Measurements from ENCODE around the gene TBC1D8. TPM values are rescaled to one million over a fixed set of nuclear protein-coding genes. Genes with fewer than 3 reads are reported as not detected.

TBC1D8 gene
- total and polyA plus RNA-seq, 2 of the 13 experiments (the other 11 are each of a cell fraction or from before 2014, with no cell fraction given) = 45.1 to 95.4 TPM

DNA sequence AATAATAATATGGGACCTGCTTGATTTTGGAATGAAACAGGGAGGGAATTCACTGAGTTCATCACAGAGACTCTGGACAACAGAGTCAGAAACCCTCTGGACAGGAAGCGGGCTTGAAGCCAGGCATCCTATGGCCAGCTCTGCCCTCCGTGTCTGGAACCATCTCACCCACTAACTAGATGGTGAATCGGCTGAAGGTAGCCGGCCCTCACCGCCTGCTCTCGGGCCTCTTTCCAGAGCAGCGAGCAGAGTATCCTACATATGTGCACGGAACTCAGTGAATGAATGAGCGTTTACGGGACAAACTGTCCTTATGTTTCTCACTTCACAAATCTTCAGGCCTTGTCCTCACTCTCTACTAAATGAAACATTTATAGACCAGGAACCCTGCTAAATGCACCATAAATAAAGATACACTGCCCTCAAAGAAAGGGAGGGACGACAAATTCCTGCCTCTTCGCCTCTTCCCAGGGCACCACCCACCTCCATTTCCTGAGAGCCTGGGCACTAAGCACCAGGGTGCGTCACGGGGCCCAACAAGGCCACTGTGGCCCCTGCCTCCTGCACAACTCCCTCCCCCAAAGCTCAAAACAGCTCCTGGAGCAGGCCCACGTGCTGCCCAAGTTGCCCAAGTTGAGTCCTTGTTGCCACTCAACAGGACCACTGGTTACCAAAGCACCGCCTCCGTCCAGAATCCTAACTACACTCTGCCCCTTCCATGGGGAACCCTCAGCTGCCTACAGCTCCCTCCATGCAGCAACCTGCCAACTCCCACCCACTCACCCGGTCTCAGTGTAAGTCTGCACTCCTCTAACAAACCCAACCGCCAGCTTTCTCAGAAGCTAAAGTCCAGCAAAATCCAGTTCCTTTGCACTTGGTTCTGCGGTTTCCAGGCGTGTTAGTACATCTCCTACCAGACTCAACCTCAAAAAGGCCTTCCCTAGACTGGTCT, 1.7 kb downstream of the TBC1D8 start (continued):
- TF ChIP-seq, protein P1, sequence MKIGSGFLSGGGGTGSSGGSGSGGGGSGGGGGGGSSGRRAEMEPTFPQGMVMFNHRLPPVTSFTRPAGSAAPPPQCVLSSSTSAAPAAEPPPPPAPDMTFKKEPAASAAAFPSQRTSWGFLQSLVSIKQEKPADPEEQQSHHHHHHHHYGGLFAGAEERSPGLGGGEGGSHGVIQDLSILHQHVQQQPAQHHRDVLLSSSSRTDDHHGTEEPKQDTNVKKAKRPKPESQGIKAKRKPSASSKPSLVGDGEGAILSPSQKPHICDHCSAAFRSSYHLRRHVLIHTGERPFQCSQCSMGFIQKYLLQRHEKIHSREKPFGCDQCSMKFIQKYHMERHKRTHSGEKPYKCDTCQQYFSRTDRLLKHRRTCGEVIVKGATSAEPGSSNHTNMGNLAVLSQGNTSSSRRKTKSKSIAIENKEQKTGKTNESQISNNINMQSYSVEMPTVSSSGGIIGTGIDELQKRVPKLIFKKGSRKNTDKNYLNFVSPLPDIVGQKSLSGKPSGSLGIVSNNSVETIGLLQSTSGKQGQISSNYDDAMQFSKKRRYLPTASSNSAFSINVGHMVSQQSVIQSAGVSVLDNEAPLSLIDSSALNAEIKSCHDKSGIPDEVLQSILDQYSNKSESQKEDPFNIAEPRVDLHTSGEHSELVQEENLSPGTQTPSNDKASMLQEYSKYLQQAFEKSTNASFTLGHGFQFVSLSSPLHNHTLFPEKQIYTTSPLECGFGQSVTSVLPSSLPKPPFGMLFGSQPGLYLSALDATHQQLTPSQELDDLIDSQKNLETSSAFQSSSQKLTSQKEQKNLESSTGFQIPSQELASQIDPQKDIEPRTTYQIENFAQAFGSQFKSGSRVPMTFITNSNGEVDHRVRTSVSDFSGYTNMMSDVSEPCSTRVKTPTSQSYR (CRISPR knock-in tag; IDR thresholded peaks at IDR 0.05; ENCODE audit: borderline replicate concordance) = peak; percentile 51; the same call in 1 of the 2 replicates
- TF ChIP-seq HHEX (CRISPR knock-in tag; IDR thresholded peaks at IDR 0.05) (no peak), ZNF792 (CRISPR knock-in tag; IDR thresholded peaks at IDR 0.05) (no peak), CREM (IDR thresholded peaks at IDR 0.05) (peak; percentile 5; the same call in 1 of the 2 replicates), CREM (CRISPR knock-in tag; IDR thresholded peaks at IDR 0.05) (no peak), KAT7 (CRISPR knock-in tag; IDR thresholded peaks at IDR 0.05; ENCODE audit: borderline replicate concordance) (no peak), KDM5A (IDR thresholded peaks at IDR 0.05; ENCODE audit: borderline replicate concordance, low read length) (no peak), ZNF781 (CRISPR knock-in tag; IDR thresholded peaks at IDR 0.05; ENCODE audit: borderline replicate concordance, not compliant biosample characterization) (peak; percentile 65), KLF6 (CRISPR knock-in tag; IDR thresholded peaks at IDR 0.05) (no peak), ZNF703 (CRISPR knock-in tag; IDR thresholded peaks at IDR 0.05; ENCODE audit: borderline replicate concordance) (no peak), SRSF4 (IDR thresholded peaks at IDR 0.05; ENCODE audit: low read depth, low read length, poor library complexity, severe bottlenecking) (no peak)
- TF ChIP-seq, protein P2, sequence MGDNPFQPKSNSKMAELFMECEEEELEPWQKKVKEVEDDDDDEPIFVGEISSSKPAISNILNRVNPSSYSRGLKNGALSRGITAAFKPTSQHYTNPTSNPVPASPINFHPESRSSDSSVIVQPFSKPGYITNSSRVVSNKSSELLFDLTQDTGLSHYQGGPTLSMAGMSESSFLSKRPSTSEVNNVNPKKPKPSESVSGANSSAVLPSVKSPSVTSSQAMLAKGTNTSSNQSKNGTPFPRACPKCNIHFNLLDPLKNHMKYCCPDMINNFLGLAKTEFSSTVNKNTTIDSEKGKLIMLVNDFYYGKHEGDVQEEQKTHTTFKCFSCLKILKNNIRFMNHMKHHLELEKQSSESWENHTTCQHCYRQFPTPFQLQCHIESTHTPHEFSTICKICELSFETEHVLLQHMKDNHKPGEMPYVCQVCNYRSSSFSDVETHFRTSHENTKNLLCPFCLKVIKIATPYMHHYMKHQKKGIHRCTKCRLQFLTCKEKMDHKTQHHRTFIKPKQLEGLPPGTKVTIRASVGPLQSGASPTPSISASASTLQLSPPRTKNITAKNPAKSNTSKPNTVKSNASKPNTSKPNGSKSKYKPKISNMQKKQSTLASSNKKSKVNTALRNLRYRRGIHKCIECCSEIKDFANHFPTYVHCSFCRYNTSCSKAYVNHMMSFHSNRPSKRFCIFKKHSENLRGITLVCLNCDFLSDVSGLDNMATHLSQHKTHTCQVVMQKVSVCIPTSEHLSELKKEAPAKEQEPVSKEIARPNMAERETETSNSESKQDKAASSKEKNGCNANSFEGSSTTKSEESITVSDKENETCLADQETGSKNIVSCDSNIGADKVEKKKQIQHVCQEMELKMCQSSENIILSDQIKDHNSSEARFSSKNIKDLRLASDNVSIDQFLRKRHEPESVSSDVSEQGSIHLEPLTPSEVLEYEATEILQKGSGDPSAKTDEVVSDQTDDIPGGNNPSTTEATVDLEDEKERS (CRISPR knock-in tag; IDR thresholded peaks at IDR 0.05) = peak; percentile 52; the same call in 1 of the 2 replicates
- TF ChIP-seq, protein P3, sequence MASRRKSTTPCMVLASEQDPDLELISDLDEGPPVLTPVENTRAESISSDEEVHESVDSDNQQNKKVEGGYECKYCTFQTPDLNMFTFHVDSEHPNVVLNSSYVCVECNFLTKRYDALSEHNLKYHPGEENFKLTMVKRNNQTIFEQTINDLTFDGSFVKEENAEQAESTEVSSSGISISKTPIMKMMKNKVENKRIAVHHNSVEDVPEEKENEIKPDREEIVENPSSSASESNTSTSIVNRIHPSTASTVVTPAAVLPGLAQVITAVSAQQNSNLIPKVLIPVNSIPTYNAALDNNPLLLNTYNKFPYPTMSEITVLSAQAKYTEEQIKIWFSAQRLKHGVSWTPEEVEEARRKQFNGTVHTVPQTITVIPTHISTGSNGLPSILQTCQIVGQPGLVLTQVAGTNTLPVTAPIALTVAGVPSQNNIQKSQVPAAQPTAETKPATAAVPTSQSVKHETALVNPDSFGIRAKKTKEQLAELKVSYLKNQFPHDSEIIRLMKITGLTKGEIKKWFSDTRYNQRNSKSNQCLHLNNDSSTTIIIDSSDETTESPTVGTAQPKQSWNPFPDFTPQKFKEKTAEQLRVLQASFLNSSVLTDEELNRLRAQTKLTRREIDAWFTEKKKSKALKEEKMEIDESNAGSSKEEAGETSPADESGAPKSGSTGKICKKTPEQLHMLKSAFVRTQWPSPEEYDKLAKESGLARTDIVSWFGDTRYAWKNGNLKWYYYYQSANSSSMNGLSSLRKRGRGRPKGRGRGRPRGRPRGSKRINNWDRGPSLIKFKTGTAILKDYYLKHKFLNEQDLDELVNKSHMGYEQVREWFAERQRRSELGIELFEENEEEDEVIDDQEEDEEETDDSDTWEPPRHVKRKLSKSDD (CRISPR knock-in tag; IDR thresholded peaks at IDR 0.05; ENCODE audit: low read depth) = no peak
- TF ChIP-seq, protein P4, sequence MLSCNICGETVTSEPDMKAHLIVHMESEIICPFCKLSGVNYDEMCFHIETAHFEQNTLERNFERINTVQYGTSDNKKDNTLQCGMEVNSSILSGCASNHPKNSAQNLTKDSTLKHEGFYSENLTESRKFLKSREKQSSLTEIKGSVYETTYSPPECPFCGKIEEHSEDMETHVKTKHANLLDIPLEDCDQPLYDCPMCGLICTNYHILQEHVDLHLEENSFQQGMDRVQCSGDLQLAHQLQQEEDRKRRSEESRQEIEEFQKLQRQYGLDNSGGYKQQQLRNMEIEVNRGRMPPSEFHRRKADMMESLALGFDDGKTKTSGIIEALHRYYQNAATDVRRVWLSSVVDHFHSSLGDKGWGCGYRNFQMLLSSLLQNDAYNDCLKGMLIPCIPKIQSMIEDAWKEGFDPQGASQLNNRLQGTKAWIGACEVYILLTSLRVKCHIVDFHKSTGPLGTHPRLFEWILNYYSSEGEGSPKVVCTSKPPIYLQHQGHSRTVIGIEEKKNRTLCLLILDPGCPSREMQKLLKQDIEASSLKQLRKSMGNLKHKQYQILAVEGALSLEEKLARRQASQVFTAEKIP (CRISPR knock-in tag; IDR thresholded peaks at IDR 0.05; ENCODE audit: borderline replicate concordance) = no peak
- TF ChIP-seq, protein P5, sequence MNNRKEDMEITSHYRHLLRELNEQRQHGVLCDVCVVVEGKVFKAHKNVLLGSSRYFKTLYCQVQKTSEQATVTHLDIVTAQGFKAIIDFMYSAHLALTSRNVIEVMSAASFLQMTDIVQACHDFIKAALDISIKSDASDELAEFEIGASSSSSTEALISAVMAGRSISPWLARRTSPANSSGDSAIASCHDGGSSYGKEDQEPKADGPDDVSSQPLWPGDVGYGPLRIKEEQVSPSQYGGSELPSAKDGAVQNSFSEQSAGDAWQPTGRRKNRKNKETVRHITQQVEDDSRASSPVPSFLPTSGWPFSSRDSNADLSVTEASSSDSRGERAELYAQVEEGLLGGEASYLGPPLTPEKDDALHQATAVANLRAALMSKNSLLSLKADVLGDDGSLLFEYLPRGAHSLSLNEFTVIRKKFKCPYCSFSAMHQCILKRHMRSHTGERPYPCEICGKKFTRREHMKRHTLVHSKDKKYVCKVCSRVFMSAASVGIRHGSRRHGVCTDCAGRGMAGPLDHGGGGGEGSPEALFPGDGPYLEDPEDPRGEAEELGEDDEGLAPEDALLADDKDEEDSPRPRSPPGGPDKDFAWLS (CRISPR knock-in tag; IDR thresholded peaks at IDR 0.05; ENCODE audit: borderline replicate concordance) = no peak

All from HepG2 (cell line).